Loucy (cell line): Measurements from ENCODE around the gene GNAQ.

Experiments used
- EZH2phosphoT487 ChIP-seq: fragments of 200-600 bp; IDR thresholded peaks from 2 replicates; pipeline ENCODE4 v1.6.1; 2018; ENCODE audit warnings: antibody characterized with exemption, mild to moderate bottlenecking, moderate library complexity, borderline replicate concordance
- TF ChIP-seq, protein P1 (sequence below): fragments of 200-600 bp; sonication (generic); conservative IDR thresholded peaks from 2 replicates; pipeline ENCODE4 v1.5.1; 2014; ENCODE audit warnings: mild to moderate bottlenecking, antibody characterized with exemption, low read length

DNA sequence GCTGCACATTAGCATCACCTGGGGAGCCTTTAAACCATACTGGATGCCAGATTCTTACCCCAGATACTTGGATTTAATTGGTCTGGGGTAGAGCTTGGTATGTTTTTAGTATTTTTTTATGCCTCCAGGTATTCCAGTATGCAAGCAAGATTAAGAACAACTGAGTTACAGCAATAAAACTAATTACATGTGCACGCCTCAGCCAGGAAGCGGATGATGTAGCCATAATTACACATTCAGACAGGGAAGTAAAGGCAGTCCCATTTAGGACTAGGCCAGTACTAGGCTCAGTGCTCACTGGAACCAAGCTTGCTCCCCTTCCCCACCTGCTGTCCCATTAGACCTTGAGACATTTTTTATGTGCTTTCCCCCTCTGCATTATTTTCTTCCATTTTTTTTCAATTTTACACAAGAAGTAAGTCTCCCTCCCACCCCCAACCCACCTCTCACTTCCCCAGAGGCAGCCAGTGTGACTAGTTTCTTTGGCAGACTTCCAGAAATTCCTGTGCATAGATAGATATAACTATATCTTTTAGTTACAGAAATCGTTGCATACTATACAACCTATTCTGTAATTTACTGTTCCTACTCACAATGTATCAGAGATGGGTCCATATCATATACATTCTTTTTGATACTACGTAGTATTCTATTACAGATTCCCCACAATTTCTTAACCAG, 7.1 kb upstream of the GNAQ start:
- TF ChIP-seq, protein P1, sequence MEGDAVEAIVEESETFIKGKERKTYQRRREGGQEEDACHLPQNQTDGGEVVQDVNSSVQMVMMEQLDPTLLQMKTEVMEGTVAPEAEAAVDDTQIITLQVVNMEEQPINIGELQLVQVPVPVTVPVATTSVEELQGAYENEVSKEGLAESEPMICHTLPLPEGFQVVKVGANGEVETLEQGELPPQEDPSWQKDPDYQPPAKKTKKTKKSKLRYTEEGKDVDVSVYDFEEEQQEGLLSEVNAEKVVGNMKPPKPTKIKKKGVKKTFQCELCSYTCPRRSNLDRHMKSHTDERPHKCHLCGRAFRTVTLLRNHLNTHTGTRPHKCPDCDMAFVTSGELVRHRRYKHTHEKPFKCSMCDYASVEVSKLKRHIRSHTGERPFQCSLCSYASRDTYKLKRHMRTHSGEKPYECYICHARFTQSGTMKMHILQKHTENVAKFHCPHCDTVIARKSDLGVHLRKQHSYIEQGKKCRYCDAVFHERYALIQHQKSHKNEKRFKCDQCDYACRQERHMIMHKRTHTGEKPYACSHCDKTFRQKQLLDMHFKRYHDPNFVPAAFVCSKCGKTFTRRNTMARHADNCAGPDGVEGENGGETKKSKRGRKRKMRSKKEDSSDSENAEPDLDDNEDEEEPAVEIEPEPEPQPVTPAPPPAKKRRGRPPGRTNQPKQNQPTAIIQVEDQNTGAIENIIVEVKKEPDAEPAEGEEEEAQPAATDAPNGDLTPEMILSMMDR: no peak
- no peak for TF ChIP-seq EZH2phosphoT487
